Thyroid gland (tissue), 4 donors: ENCODE results near the gene MZT2B.
"Not testable (repeated sequence)": the region's sequence is repeated elsewhere in the genome, so short reads cannot be mapped to it uniquely, and the experiment has no call there.

ENCODE experiments used
- CTCF ChIP-seq, 6 experiments: fragments of 200-600 bp in 3 of 6; fragments of 450-650 bp in 3 of 6; sonication (generic) in 3 of 6; IDR thresholded peaks; one replicate each; pipeline ENCODE4 v1.5.1; 2016 to 2019; ENCODE audit warnings: antibody characterized with exemption in 6 of 6, mild to moderate bottlenecking in 2 of 6, inconsistent platforms in 1 of 6, moderate library complexity in 1 of 6
- POLR2A ChIP-seq, 2 donors: fragments of 450-650 bp; IDR thresholded peaks; one replicate each; pipeline ENCODE4 v1.6.1; 2017; ENCODE audit warnings: antibody characterized with exemption in 2 of 2, mild to moderate bottlenecking in 2 of 2, moderate library complexity in 1 of 2

GRCh38 chr2:130191319-130191718 lies 9.3 kb downstream of the MZT2B start:
- TF ChIP-seq CTCF, POLR2A (IDR thresholded peaks at IDR 0.05): not testable (repeated sequence)
